HG03159 (cell line): ENCODE results near the gene PPP2R5B.

Experiments used
- ATAC-seq: cut with Tn5 transposase; IDR thresholded peaks from one replicate; pipeline ENCODE4 v1.9.1; 2021; ENCODE audit warnings: mild to moderate bottlenecking, moderate library complexity; ENCODE audit not compliant: unreplicated experiment

PPP2R5B gene

GRCh38 chr11:64923944-64924909 lies at the start of gene PPP2R5B:
Gene PPP2R5B (plus strand): TSS chr11:64924689. CDS start chr11:64925735, 1,046 bp downstream.
- peak; percentile 79 for ATAC-seq

- no peak for ATAC-seq
Observed at GRCh38 chr11:64875369-64876228, 48.9 kb upstream of the PPP2R5B start.

GRCh38 chr11:64876229-64876750 lies 48.2 kb upstream of the PPP2R5B start:
- no peak for ATAC-seq

- ATAC-seq = no peak
Observed at GRCh38 chr11:64876835-64877341, 47.6 kb upstream of the PPP2R5B start.

- ATAC-seq = no peak
Observed at GRCh38 chr11:64877390-64878222, 46.9 kb upstream of the PPP2R5B start.

GRCh38 chr11:64878223-64878493 lies 46.3 kb upstream of the PPP2R5B start:
- ATAC-seq = peak; percentile 9

GRCh38 chr11:64878494-64879243 lies 45.8 kb upstream of the PPP2R5B start, which contains the start of gene EHD1:
Gene EHD1 (minus strand): TSS chr11:64878621. CDS start chr11:64878464, 157 bp downstream.
- peak; percentile 57 for ATAC-seq

GRCh38 chr11:64879244-64879900 lies 45.1 kb upstream of the PPP2R5B start:
- no peak for ATAC-seq

GRCh38 chr11:64880240-64881001 lies 44.1 kb upstream of the PPP2R5B start:
- no peak for ATAC-seq

- ATAC-seq = no peak
Observed at GRCh38 chr11:64881476-64881875, 43.0 kb upstream of the PPP2R5B start.

GRCh38 chr11:64882243-64882642 lies 42.2 kb upstream of the PPP2R5B start:
- no peak for ATAC-seq

- ATAC-seq = no peak
Observed at GRCh38 chr11:64883575-64883974, 40.9 kb upstream of the PPP2R5B start.

GRCh38 chr11:64884019-64884418 lies 40.5 kb upstream of the PPP2R5B start:
- no peak for ATAC-seq

- no peak for ATAC-seq
Observed at GRCh38 chr11:64885367-64886286, 38.9 kb upstream of the PPP2R5B start.

- ATAC-seq = no peak
Observed at GRCh38 chr11:64887234-64887756, 37.2 kb upstream of the PPP2R5B start.

GRCh38 chr11:64887757-64888405 lies 36.6 kb upstream of the PPP2R5B start:
- peak; percentile 64 for ATAC-seq

- no peak for ATAC-seq
Observed at GRCh38 chr11:64888406-64888728, 36.1 kb upstream of the PPP2R5B start.
